GM19438 (cell line): ENCODE data around the gene CD58.

Experiments
- ATAC-seq: cut with Tn5 transposase; IDR thresholded peaks from one replicate; pipeline ENCODE4 v1.9.1; 2021; ENCODE audit warnings: low read depth; ENCODE audit not compliant: unreplicated experiment

The CD58 gene

GRCh38 chr1:116476321-116476720, 94.5 kb downstream of the CD58 start:
- no peak for ATAC-seq

DNA sequence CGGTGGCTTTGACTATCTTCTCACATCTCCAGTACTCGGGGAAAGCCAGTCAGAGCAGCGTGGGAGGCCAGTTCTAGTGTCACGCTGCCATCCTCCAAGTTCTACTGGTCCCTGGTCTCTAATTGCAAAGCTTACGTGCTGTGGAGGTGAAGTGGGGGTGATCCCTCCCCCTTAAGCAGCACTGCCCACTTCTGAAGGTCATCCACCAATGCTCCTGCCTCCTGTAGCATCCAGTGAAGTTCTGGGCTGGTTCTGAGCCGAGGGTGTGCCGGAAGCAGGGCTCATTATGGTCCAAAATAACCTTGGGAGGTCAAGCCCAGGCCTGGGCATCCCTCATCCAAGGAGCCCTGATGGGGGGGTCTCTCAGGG, 95.0 kb downstream of the CD58 start:
- ATAC-seq = no peak

- ATAC-seq = no peak
Observed at GRCh38 chr1:116474921-116475849, 95.6 kb downstream of the CD58 start.

DNA sequence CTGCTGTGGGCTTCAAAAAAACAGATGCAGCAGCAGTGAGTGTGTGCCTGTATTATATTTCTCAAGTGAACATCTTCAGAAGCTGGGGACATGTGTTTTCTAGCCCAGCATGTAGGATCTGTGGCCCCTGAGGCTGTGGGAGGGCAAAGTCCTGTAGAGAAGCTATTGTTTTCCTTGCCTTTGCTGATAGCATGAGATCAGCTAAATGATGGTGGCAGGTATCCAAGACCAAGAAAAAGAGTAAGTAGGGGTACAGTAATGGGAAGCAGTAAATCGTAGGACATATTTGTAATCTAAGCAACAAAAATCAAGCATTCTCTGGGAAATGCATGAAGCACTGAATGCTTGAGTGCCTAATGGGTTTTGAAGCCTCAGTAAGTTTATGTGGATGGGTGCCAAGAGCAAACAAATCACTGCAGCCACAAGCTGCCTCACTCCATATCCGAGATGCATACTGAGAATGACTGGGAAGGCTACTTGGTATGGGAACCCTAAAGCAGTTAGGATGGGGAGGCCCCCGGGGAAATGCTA, 98.3 kb downstream of the CD58 start:
- no peak for ATAC-seq

- ATAC-seq = no peak
Observed at GRCh38 chr1:116471241-116471640, 99.6 kb downstream of the CD58 start.

DNA sequence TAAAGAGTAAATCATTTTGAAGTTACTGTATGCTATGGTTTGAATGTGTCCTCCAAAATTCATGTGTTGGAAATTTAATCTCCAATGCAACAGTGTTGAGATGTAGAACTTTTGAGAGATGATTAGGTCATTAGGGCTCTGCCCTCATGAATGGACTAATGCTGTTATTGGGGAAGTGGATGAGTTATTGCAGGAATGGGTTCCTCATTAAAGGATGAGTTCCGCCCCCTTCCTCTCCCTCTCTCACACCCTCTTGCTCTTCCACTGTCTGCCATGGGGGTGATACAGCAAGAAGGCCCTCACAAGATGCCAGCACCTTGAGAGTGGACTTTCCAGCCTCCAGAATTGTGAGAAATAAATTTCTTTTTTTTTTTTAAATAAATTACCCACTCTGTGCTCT, 100.2 kb downstream of the CD58 start:
- ATAC-seq = no peak

DNA sequence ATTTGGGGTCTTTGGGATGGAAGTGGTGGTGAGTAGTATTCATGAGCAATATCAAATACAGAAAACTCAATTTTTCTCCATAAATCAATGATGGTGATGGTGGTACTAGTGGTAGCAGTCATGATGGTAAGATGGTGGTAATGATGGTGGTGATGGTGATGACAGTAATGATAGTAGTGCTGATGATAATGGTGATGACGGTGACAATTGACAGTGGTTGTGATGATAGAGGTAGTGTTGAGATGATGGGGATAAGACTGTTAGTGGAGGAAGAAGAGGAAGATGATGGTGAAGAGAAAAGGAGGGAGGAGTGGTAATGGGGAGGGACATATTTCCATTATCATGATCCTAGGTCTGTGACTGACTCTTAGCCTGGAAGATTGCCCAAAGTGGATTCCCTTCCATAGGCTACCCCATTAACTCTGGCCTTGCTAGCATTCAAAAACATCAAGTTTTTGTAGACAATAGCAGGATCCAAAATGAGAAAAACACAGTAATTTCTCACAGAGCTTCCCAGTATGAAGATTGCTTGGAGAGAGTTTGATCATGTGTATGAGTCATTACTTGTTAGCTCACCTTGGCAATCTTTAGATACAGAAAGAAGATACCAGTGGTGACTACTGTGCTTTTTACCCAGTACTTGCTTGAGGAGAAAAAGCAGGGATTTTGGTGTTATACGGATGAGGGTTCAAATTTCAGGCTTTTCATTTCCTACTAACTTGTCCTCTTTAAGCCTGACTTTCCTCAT, 103.8 kb downstream of the CD58 start:
- ATAC-seq = no peak

GRCh38 chr1:116465845-116466685, 104.8 kb downstream of the CD58 start:
- ATAC-seq = no peak

DNA sequence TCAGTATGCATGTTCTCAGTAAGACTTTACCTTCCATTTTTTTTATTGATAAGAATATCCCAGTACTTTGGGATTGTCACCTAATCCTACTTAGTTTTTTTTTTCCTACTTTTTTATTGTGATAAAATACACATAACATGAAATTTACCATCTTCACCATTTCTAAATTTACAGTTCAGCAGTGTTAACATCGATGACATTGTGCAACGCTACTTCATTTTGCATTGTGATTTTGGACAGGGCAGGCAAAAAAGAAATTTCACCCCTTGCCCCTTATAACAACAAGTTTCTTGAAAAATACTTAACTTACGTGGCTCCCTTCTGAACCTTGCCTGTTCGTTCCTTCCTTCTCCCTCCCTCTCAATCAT, 105.4 kb downstream of the CD58 start:
- no peak for ATAC-seq
